ENCODE measurements around the gene RTN3.
"Not testable (repeated sequence)": the region's sequence is repeated elsewhere in the genome, so short reads cannot be mapped to it uniquely, and the experiment has no call there.

Gene RTN3

DNA sequence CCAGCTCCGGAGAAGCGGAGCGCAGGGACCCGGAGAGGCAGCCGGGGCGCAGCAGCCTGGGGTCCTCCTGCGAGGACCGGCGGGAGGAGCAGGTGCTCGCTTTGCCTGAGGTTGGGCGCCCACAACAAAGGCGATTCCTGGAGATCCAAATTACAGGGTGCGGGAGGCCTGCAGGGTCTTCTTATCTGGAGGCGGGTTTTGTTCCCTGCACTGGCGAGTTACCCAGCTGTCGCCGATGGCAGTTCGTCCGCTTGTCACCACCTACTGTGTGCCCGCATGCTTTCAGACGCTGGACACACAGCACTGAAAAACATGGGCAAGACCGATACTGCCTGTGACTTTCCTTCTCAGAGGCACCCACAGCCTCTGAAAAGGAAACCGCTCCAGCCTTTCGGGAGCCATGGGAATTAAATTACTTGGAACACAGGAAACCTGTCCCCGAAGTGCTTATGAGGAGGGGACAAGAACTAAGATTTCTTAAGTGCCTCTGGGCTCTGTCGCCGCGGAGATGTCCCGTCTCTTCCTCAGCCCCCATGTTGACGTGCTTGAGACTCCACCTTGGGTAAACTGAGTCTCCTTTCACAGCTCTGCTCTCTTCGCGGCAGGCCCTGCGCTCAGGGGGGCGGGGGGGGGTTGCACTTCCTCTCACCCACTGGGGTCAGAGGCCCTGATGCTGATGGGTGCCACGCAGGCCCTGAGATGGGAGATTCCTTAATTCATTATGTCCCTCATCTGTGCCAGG lies 88.6 kb downstream of the RTN3 start:
- DNase-seq (ENCODE audit: low spot score in 2 of 2) (no peak), ATAC-seq (replicated peaks; ENCODE audit: extremely low read depth, poor library complexity, severe bottlenecking) (no peak)
- H3K4me3 Mint-ChIP-seq, result peak overlapping the region; percentile 60
- H3K36me3 Mint-ChIP-seq (ENCODE audit: insufficient read depth), result peaks cover 6% of the 10 kb centered on the region
- no peaks in the 10 kb centered on the region for H3K9me3 Mint-ChIP-seq
- peaks cover 9% of the 10 kb centered on the region for H3K4me1 Mint-ChIP-seq
- H3K27ac Mint-ChIP-seq (ENCODE audit: low read depth), result no peak overlapping the region
- peaks cover 10% of the 10 kb centered on the region for H3K27me3 Mint-ChIP-seq

DNA sequence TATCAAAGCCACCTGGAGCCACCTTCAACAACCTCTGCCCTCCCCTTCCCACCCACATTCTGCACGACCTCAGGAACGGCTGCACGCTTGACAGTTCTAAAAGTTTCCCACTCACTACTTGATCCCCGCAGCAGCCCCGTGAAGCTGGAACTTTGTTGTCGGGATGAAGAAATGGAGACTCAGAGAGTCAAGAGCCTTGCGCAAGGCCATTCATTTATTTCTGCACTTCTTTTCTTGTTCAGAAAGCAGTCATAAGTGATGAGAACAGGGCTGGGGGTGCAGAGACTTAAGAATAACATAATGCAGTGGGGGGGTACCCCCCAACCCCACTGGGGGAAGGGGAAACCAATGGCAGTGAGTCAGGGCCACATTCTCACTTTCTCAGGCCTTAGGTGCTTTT lies 89.5 kb downstream of the RTN3 start:
- no peak for ATAC-seq (replicated peaks; ENCODE audit: extremely low read depth, poor library complexity, severe bottlenecking)
- no peak overlapping the region for H3K27ac Mint-ChIP-seq (ENCODE audit: low read depth)
- peaks cover 10% of the 10 kb centered on the region for H3K27me3 Mint-ChIP-seq
- peaks cover 6% of the 10 kb centered on the region for H3K36me3 Mint-ChIP-seq (ENCODE audit: insufficient read depth)
- H3K4me3 Mint-ChIP-seq, result no peak overlapping the region
- no peak for DNase-seq (ENCODE audit: low spot score in 2 of 2)
- peaks cover 9% of the 10 kb centered on the region for H3K4me1 Mint-ChIP-seq
- H3K9me3 Mint-ChIP-seq, result no peaks in the 10 kb centered on the region

DNA sequence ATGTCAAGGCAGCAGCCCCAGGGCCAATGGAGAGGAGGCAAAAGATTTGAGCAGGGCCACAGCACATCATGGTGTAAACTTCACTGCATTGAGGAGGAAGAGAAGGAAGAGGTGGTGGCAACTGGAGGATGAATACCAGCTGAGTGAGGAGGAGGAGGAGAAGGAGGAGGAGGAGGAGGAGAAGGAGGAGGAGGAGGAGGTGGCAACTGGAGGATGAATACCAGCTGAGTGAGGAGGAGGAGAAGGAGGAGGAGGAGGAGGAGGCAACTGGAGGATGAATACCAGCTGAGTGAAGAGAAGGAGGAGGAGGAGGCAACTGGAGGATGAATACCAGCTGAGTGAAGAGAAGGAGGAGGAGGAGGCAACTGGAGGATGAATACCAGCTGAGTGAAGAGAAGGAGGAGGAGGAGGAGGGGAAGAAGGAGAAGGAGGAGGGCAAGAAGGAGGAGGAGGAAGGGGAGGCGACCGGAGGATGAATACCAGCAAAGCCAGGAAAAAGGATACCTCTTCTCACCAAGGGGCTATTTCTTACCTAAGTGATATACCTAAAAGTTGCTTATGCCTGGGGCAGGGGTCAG lies 90.5 kb downstream of the RTN3 start:
- H3K9me3 Mint-ChIP-seq; H3K4me1 Mint-ChIP-seq; H3K4me3 Mint-ChIP-seq; H3K36me3 Mint-ChIP-seq (ENCODE audit: insufficient read depth); H3K27ac Mint-ChIP-seq (ENCODE audit: low read depth); ATAC-seq (replicated peaks; ENCODE audit: extremely low read depth, poor library complexity, severe bottlenecking); DNase-seq (ENCODE audit: low spot score in 2 of 2): not testable (repeated sequence)
- peaks cover 10% of the 10 kb centered on the region for H3K27me3 Mint-ChIP-seq

DNA sequence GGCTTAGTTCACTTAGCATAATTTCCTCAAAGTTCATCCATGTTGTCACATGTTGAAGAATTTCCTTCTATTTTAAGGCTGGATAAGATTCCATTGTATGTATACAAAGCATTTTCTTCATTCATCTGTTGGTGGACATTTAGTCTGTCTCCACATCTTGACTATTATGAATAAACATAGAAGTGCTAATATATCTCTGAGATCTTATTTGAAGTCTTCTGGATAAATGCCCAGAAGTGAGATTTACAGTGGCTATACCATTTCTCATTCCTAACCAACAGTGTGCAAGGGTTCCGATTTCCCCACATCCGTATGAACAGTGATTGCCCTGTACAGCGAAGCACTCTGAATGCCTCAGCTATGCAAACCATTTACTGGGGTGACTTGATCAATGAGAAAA lies 93.9 kb downstream of the RTN3 start:
- Mint-ChIP-seq H3K27me3 (peaks cover 18% of the 10 kb centered on the region), H3K4me3 (no peak overlapping the region), H3K27ac (ENCODE audit: low read depth) (no peak overlapping the region), H3K9me3 (no peaks in the 10 kb centered on the region), H3K4me1 (no peaks in the 10 kb centered on the region), H3K36me3 (ENCODE audit: insufficient read depth) (peaks cover 2% of the 10 kb centered on the region)
- no peak for DNase-seq (ENCODE audit: low spot score in 2 of 2)
- ATAC-seq (replicated peaks; ENCODE audit: extremely low read depth, poor library complexity, severe bottlenecking), result no peak

DNA sequence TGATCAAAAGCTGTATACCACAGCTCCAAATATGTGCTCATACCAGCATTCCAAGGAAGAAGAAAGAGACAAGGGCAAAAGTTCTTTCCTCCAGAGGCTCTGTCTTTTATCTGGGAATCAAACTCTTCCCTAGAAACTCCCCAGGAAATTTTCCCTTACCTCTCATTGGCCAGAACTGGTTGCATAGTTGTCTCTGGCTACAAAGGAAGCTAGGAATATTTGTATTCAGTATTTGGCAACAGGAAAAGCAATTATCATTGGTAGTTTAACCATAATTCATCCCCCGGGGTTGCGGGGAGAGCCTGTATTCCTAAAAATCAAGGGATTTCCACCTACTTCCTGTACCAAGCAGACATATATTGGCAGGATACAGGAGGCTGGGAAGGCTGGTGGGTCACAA lies 97.7 kb downstream of the RTN3 start:
- Mint-ChIP-seq H3K4me3 (no peak overlapping the region), H3K9me3 (no peaks in the 10 kb centered on the region), H3K27me3 (peaks cover 8% of the 10 kb centered on the region), H3K27ac (ENCODE audit: low read depth) (no peak overlapping the region), H3K4me1 (no peaks in the 10 kb centered on the region), H3K36me3 (ENCODE audit: insufficient read depth) (peaks cover 2% of the 10 kb centered on the region)
- no peak for ATAC-seq (replicated peaks; ENCODE audit: extremely low read depth, poor library complexity, severe bottlenecking)
- DNase-seq (ENCODE audit: low spot score in 2 of 2), result no peak

DNA sequence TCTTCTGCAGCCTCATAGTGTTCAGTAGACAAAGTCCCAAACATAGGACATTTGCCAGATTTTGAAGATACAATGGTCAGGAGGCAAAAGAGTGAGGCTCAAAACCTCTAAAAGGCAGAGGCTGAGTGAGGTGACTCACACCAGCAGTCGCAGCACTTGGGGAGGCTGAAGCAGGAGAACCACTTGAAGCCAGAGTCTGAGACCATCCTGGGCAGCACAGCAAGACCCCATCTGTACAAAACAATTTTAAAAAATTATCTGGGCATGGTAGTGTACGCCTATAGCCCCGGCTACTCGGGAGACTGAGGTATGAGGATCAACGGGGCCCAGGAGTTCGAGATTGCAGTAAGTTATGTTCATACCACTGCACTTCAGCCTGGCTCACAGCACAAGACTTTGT lies 101.4 kb downstream of the RTN3 start:
- Mint-ChIP-seq H3K4me3 (no peak overlapping the region), H3K27me3 (peaks cover 16% of the 10 kb centered on the region)

DNA sequence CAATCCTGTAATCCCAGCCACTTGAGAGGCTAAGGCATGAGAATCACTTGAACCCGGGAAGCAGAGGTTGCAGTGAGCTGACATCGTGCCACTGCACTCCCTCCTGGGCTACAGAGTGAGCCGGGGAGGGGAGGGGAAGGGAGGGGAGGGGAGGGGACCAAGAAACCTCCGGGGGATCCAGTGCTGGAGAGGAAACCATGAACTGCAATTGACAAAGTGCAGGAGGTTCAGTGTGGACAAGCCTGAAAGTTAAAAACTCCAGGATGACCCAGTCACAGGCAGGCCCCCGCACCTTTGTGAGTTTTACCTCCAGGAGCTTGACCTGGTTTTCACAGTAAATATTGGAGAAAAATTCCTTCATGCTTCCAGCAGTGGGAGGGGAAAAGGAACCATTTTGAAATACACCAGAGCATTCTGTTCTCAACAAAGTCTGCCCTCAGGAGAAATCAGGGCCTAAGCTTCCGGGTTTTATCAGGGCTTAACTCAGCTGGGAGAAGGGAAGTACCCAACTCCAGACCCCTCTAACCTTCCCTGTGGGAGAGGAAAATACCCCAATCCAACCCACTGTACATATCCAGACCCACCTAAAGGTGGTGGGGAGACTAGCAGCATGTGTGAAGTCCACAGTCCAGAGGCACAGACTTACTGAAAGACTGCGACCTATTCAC lies 102.8 kb downstream of the RTN3 start:
- Mint-ChIP-seq H3K27ac (ENCODE audit: low read depth) (no peak overlapping the region), H3K9me3 (no peaks in the 10 kb centered on the region), H3K36me3 (ENCODE audit: insufficient read depth) (no peaks in the 10 kb centered on the region), H3K4me3 (no peak overlapping the region), H3K4me1 (peaks cover 8% of the 10 kb centered on the region), H3K27me3 (peaks cover 14% of the 10 kb centered on the region)
- no peak for DNase-seq (ENCODE audit: low spot score in 2 of 2)
- no peak for ATAC-seq (replicated peaks; ENCODE audit: extremely low read depth, poor library complexity, severe bottlenecking)

More for the DNA sequence above, 101.4 kb downstream of the RTN3 start:
- Mint-ChIP-seq H3K4me1 (peaks cover 8% of the 10 kb centered on the region), H3K9me3 (no peaks in the 10 kb centered on the region), H3K36me3 (ENCODE audit: insufficient read depth) (peaks cover 2% of the 10 kb centered on the region), H3K27ac (ENCODE audit: low read depth) (no peak overlapping the region)
- no peak for ATAC-seq (replicated peaks; ENCODE audit: extremely low read depth, poor library complexity, severe bottlenecking)
- DNase-seq (ENCODE audit: low spot score in 2 of 2), result no peak

DNA sequence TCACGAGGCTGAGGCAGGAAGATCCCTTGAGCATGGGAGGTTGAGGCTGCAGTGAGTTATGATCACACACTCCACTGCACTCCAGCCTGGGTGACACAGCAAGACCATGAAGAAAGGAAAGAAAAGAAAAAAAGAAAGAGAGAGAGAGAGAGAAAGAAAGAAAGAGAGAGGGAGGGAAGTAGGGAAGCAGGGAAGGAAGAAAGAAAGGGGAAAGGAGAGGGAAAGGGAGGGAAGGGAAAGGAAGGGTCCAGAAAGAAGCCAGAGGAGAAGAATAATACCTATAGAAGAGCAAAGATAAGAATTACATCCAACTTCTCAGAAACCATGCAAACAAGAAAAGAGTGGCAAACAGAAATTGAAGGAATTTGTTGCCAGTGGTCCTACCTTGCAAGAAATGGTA lies 104.5 kb downstream of the RTN3 start:
- ATAC-seq (replicated peaks; ENCODE audit: extremely low read depth, poor library complexity, severe bottlenecking) (no peak), DNase-seq (ENCODE audit: low spot score in 2 of 2) (no peak)
- Mint-ChIP-seq H3K27me3 (peaks cover 14% of the 10 kb centered on the region), H3K27ac (ENCODE audit: low read depth) (no peak overlapping the region), H3K4me1 (peaks cover 8% of the 10 kb centered on the region), H3K9me3 (no peaks in the 10 kb centered on the region), H3K36me3 (ENCODE audit: insufficient read depth) (no peaks in the 10 kb centered on the region), H3K4me3 (no peak overlapping the region)

DNA sequence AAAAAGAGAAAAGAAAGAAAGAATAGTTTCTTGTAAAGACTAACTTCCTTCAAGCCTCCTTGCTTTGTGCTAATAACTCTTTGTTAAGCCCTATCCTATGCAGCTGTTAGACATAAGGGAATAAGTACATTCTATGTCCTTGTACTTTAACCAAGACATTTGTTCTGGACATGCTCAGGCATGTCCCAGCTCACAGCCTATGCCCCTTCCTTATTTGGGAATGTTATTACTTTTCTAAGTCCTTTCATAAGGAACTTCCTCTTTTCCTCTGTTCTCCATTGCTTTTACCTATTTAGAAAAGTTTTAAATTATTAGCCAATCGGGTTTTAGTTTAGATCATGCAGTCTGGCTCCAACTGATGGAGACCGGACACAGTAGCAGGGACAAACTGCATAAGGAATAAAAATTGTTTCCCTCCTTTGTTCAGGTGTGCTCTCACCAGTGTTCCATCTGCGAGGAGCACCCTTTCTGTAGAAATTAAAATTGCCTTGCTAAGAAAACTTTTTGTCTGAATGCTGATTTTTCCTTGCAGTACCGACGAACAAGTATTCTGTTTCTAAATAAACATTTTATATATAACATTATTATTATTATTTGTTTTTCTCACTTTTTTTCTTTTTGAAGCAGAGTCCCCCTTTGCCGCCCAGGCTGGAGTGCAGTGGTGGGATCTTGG lies 110.3 kb downstream of the RTN3 start:
- H3K4me1 Mint-ChIP-seq, result no peaks in the 10 kb centered on the region
- no peak for DNase-seq (ENCODE audit: low spot score in 2 of 2)
- peaks cover 6% of the 10 kb centered on the region for H3K9me3 Mint-ChIP-seq
- H3K4me3 Mint-ChIP-seq, result no peak overlapping the region
- ATAC-seq (replicated peaks; ENCODE audit: extremely low read depth, poor library complexity, severe bottlenecking), result no peak
- no peaks in the 10 kb centered on the region for H3K36me3 Mint-ChIP-seq (ENCODE audit: insufficient read depth)
- peaks cover 7% of the 10 kb centered on the region for H3K27me3 Mint-ChIP-seq
- H3K27ac Mint-ChIP-seq (ENCODE audit: low read depth), result no peak overlapping the region

DNA sequence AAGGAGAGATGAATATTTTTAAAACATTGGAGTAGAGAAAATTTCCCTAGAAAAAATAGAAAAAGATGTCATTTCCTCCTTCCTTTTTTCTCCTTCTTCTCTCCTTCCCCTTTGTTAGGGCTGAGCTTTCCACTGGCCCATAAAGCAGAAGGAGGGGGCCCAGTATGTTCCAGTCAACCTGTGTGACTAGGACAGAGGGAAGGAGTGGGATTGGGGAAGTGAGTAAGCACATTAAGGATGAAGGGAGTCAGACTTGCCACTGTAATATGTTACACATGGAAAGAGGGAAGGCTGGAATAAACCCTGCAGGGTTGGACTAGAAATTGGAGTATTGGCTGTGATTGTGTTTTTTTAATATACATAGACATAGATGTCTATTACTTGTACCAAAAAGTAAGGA lies 111.9 kb downstream of the RTN3 start:
- Mint-ChIP-seq H3K4me3 (no peak overlapping the region), H3K36me3 (ENCODE audit: insufficient read depth) (no peaks in the 10 kb centered on the region), H3K27me3 (peaks cover 13% of the 10 kb centered on the region), H3K9me3 (peaks cover 6% of the 10 kb centered on the region), H3K4me1 (no peaks in the 10 kb centered on the region), H3K27ac (ENCODE audit: low read depth) (no peak overlapping the region)
- ATAC-seq (replicated peaks; ENCODE audit: extremely low read depth, poor library complexity, severe bottlenecking) (no peak), DNase-seq (ENCODE audit: low spot score in 2 of 2) (no peak)

DNA sequence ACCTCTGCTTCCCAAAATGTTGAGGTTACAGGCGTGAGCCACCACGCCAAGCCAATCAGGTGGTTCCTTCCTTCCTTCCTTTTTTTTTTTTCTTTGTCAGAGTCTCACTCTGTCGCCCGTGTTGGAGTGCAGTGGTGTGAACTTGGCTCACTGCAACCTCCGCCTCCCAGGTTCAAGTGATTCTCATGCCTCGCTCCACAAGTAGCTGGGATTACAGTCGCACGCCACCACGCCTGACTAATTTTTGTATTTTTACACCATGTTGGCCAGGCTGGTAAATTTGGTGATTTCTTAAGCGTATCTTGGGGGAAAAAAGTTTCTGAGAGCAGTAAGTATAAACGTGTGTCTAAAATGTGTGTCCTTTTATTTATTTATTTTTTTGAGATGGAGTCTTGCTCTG lies 113.8 kb downstream of the RTN3 start:
- ATAC-seq (replicated peaks; ENCODE audit: extremely low read depth, poor library complexity, severe bottlenecking) (no peak), DNase-seq (ENCODE audit: low spot score in 2 of 2) (no peak)
- peaks cover 18% of the 10 kb centered on the region for H3K27me3 Mint-ChIP-seq
- no peak overlapping the region for H3K4me3 Mint-ChIP-seq
- H3K36me3 Mint-ChIP-seq (ENCODE audit: insufficient read depth), result no peaks in the 10 kb centered on the region
- H3K27ac Mint-ChIP-seq (ENCODE audit: low read depth), result no peak overlapping the region
- H3K4me1 Mint-ChIP-seq, result no peaks in the 10 kb centered on the region
- peaks cover 6% of the 10 kb centered on the region for H3K9me3 Mint-ChIP-seq

DNA sequence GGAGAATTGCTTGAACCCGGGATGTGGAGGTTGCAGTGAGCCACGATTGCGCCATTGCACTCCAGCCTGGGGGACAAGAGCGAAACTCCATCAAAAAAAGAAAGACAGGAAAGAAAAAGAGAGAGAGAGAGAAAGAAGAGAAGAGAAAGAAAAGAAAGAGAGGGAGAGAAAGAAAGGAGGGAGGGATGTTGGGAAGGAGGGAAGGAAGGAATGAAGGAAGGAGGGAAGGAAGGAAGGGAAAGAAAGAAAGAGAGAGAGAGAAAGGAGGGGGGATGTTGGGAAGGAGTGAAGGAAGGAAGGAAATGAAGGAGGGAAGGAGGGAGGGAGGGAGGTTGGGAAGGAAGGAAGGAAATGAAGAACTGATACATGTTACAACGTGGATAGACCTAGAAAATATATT lies 119.6 kb downstream of the RTN3 start:
- Mint-ChIP-seq H3K4me1 (no peaks in the 10 kb centered on the region), H3K36me3 (ENCODE audit: insufficient read depth) (no peaks in the 10 kb centered on the region), H3K4me3 (no peak overlapping the region), H3K9me3 (no peaks in the 10 kb centered on the region), H3K27ac (ENCODE audit: low read depth) (no peak overlapping the region), H3K27me3 (peaks cover 18% of the 10 kb centered on the region)
- no peak for ATAC-seq (replicated peaks; ENCODE audit: extremely low read depth, poor library complexity, severe bottlenecking)
- no peak for DNase-seq (ENCODE audit: low spot score in 2 of 2)

Data from central memory CD8-positive, alpha-beta T cell (primary cell).